ENCODE measurements around the gene FNDC3A.

Gene FNDC3A

DNA sequence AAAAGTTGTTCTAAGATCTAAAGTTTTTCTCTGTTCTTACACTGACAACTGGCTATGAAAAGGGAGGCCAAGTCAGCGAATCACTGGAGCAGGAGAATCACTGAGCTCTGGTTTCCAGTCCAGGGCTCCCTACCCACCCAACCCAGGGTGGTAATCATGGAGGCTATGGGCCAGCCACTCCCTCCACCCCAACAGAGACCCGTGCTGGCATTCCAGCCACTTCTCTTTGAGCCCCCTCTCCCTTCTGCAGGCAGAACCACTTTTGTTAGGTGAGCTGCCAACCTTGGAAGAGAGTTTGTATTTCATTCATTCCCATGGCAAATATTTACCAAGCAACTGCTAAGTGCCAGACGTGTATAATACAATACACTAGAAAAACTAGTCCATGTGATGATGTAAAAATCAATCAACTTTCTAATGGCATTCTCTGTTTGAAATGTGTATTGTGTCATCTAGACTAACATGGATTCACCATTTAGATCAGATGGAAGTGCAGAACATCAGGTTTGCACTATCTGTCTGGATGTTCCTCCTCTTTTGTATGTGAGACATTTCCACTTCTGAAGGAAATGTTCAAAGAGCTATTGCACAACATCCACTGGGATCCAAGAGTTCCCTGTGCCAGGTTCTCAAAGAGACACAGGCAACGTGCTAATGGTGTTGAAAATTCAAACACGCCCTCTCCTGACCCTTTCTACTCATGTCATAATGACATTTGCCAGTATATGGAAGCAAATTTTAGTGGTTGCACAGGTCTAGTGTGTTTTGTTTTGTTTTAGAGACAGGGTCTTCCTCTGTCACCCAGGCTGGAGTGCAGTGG, 249.7 kb downstream of the FNDC3A start:
- DNase-seq, result no peak

- no peak for DNase-seq
Observed at GRCh38 chr13:49226613-49227012, 250.9 kb downstream of the FNDC3A start.

DNA sequence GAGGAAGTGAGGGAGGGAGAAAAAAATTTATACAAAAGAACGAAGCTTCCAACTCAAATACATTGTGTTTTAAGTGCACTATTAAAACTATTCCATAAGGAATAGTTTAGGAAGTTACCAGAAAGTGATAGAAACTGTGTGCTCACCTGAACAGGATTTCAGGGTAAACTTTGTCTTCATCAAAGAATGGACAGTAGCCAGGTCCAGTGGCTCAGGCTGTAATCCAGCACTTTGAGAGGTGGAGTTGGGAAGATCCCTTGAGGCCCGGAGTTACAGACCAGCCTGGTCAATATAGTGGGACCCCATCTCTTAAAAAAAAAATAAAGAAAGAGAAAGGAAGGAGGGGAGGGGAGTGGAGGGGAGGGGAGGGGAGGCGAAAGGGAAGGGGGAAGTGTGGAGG, 259.0 kb downstream of the FNDC3A start:
- DNase-seq, result no peak

- DNase-seq, result no peak
Observed at GRCh38 chr13:49235856-49236431, 260.2 kb downstream of the FNDC3A start.

DNA sequence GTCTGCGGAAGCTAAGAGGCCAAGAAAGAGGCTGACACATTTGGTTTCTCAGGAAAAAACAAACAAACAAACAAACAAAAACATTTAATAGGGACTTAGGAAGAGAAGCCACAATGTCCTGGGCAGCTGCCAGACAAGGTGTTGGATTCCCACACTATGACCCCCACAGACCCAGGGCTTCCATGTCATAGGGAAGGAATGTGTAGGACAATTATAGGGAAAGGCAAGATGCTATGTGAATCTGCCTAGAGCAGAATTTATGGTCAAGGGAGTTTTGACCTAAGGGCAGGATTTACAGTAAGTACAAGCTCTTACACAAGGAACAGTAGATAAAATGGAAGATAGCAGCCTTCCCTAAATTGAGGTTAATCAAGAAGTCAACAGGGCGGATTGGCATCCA, 262.9 kb downstream of the FNDC3A start:
- no peak for DNase-seq

DNA sequence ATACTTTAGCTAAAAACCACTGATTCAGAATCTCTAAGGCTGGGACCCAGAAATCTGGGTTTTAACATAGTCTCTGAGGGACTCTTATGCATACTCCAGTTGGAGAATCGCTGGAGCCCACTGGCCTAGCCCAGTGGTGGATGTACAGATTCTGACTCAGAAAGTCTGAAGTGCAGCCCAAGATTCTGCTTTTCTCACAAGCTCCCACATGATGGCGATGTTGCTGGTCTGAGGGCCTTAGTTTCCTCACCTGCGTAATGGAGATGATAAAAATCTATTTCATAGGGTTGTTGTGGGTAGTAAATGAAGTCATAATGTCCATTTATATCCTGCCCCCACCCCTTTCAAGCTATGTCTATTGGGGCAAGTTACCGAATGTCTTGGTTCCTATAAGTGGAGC, 264.3 kb downstream of the FNDC3A start:
- DNase-seq, result no peak

GRCh38 chr13:49241296-49241695, 265.6 kb downstream of the FNDC3A start:
- no peak for DNase-seq

GRCh38 chr13:49245101-49245500, 269.4 kb downstream of the FNDC3A start:
- no peak for DNase-seq

DNA sequence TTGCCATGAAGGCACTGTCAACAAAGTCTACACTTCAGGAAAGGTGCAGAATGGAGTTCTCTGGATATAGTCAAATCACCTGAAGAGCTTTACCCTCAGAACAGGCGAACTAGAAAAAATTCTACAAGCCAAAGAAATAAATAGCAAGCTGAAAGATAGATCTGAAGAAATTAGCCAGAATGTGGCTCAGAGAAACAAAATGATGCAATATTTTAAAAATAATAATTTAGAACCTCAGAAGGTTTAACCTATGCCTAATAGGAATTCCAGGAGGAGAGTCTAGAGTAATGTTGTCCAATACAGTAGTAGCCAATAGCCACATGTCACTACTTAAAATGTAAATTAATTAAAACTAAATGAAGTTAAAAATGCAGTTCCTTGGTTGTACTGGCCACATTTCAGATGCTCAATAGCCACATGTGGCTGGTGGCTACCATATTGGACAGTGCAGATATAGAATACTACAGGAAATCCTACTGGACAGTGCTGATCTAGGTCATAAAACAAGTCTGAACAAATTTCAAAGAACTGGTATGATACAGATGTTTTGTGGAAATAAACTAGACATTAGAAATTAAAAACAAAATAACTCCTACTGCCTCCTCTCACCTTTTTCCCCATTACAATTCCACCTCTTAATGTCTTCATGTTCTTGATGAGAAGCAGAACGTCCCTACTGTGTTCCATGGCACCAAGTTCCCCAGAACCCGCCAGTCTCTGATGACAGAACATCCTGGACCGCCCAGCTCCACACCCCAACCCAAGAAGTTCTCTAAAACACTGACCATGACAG, 271.3 kb downstream of the FNDC3A start:
- DNase-seq, result no peak

- DNase-seq, result no peak
Observed at GRCh38 chr13:49247643-49248621, 272.2 kb downstream of the FNDC3A start, which contains the start of gene CDADC1. Gene CDADC1, plus strand, starts transcription at chr13:49247925. Its CDS starts 113 bp downstream, at chr13:49248038.

- no peak for DNase-seq
Observed at GRCh38 chr13:49248622-49249002, 272.9 kb downstream of the FNDC3A start.

DNA sequence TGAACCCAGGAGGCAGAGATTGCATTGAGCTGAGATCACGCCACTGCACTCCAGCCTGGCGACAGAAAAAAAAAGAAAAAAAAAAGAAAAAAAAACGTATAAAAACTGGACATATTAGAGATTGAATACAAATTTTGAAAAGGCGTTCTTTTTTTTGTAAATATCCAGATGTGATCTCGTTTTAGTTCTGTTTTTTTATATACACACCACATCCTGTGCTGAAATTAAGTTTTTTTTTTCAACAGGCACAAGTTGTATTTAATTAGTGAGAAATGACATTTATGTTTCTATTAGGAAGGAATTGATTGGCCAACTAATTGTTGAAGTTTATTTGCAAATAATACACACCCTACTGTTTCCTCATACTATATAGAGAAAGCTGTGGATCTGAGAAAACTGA, 275.6 kb downstream of the FNDC3A start:
- no peak for DNase-seq

- DNase-seq, result no peak
Observed at GRCh38 chr13:49253310-49253709, 277.6 kb downstream of the FNDC3A start.

GRCh38 chr13:49254007-49254406, 278.3 kb downstream of the FNDC3A start:
- no peak for DNase-seq

- DNase-seq, result no peak
Observed at GRCh38 chr13:49256841-49257240, 281.1 kb downstream of the FNDC3A start.

- DNase-seq, result no peak
Observed at GRCh38 chr13:49258089-49258796, 282.5 kb downstream of the FNDC3A start.

All from NCI-H1417 treated with DMSO at 0.1 percent for 48 hours (cell line).